ENCODE data around the gene ABO. TPM values are rescaled to one million over a fixed set of nuclear protein-coding genes. Genes with fewer than 3 reads are reported as not detected.

The ABO gene
- total and polyA plus RNA-seq, 2 donors (not counting 1 experiment from before 2014, with no cell fraction given), result not detected

DNA sequence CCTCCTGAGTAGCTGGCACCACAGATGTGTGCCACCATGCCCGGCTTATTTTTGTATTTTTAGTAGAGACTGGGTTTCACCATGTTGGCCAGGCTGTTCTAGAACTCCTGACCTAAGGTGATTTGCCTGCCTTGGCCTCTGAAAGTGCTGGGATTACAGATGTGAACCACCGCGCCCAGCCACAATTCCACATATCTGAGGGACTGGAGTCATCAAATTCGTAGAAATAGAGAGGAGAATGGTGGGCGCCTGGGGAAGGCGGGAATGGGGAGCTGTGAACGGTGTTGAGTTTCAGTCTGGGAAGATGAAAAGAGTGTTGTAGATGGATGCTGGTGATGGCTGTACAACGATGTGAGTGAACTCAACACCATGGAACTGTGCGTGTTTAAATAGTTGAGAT is 1.9 kb upstream of the ABO start:
- Mint-ChIP-seq H3K4me1 (peaks cover 2% of the 10 kb centered on the region), H3K4me3 (no peak overlapping the region), H3K27me3 (peaks cover 51% of the 10 kb centered on the region), H3K9me3 (ENCODE audit: insufficient read depth) (no peaks in the 10 kb centered on the region), H3K27ac (no peak overlapping the region)
- Histone ChIP-seq H4K20me1 (ENCODE audit: control insufficient read depth, insufficient read depth, low read length, poor library complexity, severe bottlenecking) (no peaks in the 10 kb centered on the region), H3K36me3 (replicated peaks in 1 of 2; ENCODE audit: control extremely low read depth in 1 of 2, control insufficient read depth in 1 of 2, extremely low read depth in 1 of 2, insufficient read depth in 2 of 2, low read length in 1 of 2) (no peaks in the 10 kb centered on the region), H3K4me3 (ENCODE audit: control extremely low read depth in 1 of 5, extremely low read depth in 1 of 5, insufficient read depth in 1 of 5, low read depth in 2 of 5, low read length in 4 of 5) (no peak overlapping the region), H3K27ac (ENCODE audit: low read length in 2 of 2) (no peak overlapping the region), H3K27me3 (replicated peaks in 1 of 4; ENCODE audit: control extremely low read depth in 1 of 4, control insufficient read depth in 3 of 4, insufficient read depth in 4 of 4, low read length in 3 of 4) (peaks cover 0 to 48% (median 8%) of the 10 kb centered on the region in 4 experiments), H3K9me3 (ENCODE audit: control extremely low read depth in 1 of 3, control insufficient read depth in 2 of 3, insufficient read depth in 1 of 3, low read length in 2 of 3) (peaks cover 0 to 18% (median 2%) of the 10 kb centered on the region in 3 donors), H3K4me1 (ENCODE audit: control insufficient read depth in 2 of 2, insufficient read depth in 2 of 2, low read length in 2 of 2) (peaks cover 0 to 8% of the 10 kb centered on the region in 2 donors), H3K79me2 (ENCODE audit: control insufficient read depth, insufficient read depth, low read length) (no peaks in the 10 kb centered on the region), H2AFZ (ENCODE audit: insufficient read depth, low read depth, low read length, poor library complexity, severe bottlenecking) (no peak overlapping the region), H3K9ac (ENCODE audit: low read length) (no peak overlapping the region), H3K4me2 (replicated peaks; ENCODE audit: low read depth, low read length, poor library complexity, severe bottlenecking) (no peak overlapping the region)
- intact Hi-C loops (cut with micrococcal nuclease), result no loop called here
- DNase-seq (no peak), ATAC-seq (ENCODE audit: low read depth) (no peak)
- TF ChIP-seq, protein P1, sequence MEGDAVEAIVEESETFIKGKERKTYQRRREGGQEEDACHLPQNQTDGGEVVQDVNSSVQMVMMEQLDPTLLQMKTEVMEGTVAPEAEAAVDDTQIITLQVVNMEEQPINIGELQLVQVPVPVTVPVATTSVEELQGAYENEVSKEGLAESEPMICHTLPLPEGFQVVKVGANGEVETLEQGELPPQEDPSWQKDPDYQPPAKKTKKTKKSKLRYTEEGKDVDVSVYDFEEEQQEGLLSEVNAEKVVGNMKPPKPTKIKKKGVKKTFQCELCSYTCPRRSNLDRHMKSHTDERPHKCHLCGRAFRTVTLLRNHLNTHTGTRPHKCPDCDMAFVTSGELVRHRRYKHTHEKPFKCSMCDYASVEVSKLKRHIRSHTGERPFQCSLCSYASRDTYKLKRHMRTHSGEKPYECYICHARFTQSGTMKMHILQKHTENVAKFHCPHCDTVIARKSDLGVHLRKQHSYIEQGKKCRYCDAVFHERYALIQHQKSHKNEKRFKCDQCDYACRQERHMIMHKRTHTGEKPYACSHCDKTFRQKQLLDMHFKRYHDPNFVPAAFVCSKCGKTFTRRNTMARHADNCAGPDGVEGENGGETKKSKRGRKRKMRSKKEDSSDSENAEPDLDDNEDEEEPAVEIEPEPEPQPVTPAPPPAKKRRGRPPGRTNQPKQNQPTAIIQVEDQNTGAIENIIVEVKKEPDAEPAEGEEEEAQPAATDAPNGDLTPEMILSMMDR (IDR thresholded peaks at IDR 0.05), result no peak
- TF ChIP-seq EZH2 (IDR thresholded peaks at IDR 0.05; ENCODE audit: borderline replicate concordance, insufficient read depth, low read depth, low read length, poor library complexity, severe bottlenecking), result no peak
- ChIA-PET POLR2A (no interaction called here), CTCF (no interaction called here)
- 93% methylated on average over 8 of the region's 9 CpGs for WGBS (ENCODE audit: insufficient coverage)

GRCh38 chr9:133276001-133276884 is 1.2 kb upstream of the ABO start:
- Histone ChIP-seq H3K79me2 (ENCODE audit: control insufficient read depth, insufficient read depth, low read length) (no peaks in the 10 kb centered on the region), H3K27me3 (replicated peaks in 1 of 4; ENCODE audit: control extremely low read depth in 1 of 4, control insufficient read depth in 3 of 4, insufficient read depth in 4 of 4, low read length in 3 of 4) (peaks cover 0 to 48% (median 8%) of the 10 kb centered on the region in 4 experiments), H3K4me3 (ENCODE audit: control extremely low read depth in 1 of 5, extremely low read depth in 1 of 5, insufficient read depth in 1 of 5, low read depth in 2 of 5, low read length in 4 of 5) (no peak overlapping the region), H3K9ac (ENCODE audit: low read length) (no peak overlapping the region), H3K4me2 (replicated peaks; ENCODE audit: low read depth, low read length, poor library complexity, severe bottlenecking) (peak overlapping the region; percentile 68), H3K9me3 (ENCODE audit: control extremely low read depth in 1 of 3, control insufficient read depth in 2 of 3, insufficient read depth in 1 of 3, low read length in 2 of 3) (peaks cover 0 to 18% (median 2%) of the 10 kb centered on the region in 3 donors), H3K4me1 (ENCODE audit: control insufficient read depth in 2 of 2, insufficient read depth in 2 of 2, low read length in 2 of 2) (peaks cover 0 to 8% of the 10 kb centered on the region in 2 donors), H2AFZ (ENCODE audit: insufficient read depth, low read depth, low read length, poor library complexity, severe bottlenecking) (no peak overlapping the region), H3K27ac (ENCODE audit: low read length in 2 of 2) (no peak overlapping the region), H3K36me3 (replicated peaks in 1 of 2; ENCODE audit: control extremely low read depth in 1 of 2, control insufficient read depth in 1 of 2, extremely low read depth in 1 of 2, insufficient read depth in 2 of 2, low read length in 1 of 2) (no peaks in the 10 kb centered on the region), H4K20me1 (ENCODE audit: control insufficient read depth, insufficient read depth, low read length, poor library complexity, severe bottlenecking) (no peaks in the 10 kb centered on the region)
- Mint-ChIP-seq H3K27ac (no peak overlapping the region), H3K9me3 (ENCODE audit: insufficient read depth) (no peaks in the 10 kb centered on the region), H3K4me3 (no peak overlapping the region), H3K27me3 (peaks cover 56% of the 10 kb centered on the region), H3K4me1 (peaks cover 2% of the 10 kb centered on the region)
- WGBS (ENCODE audit: insufficient coverage), result 39% methylated on average over 26 of the region's 33 CpGs
- POLR2A ChIA-PET, result no interaction called here
- DNase-seq, result no peak
- ATAC-seq (ENCODE audit: low read depth), result no peak
- CTCF ChIA-PET, result no interaction called here
- TF ChIP-seq, protein P1 (IDR thresholded peaks at IDR 0.05), result no peak
- TF ChIP-seq EZH2 (IDR thresholded peaks at IDR 0.05; ENCODE audit: borderline replicate concordance, insufficient read depth, low read depth, low read length, poor library complexity, severe bottlenecking), result no peak
- intact Hi-C loops (cut with micrococcal nuclease), result no loop called here

Measured in B cell (primary cell).